ENCODE data around the gene FRAS1. TPM values are rescaled to one million over a fixed set of nuclear protein-coding genes. Genes with fewer than 3 reads are reported as not detected.

Gene FRAS1
- total and polyA plus RNA-seq, 2 donors (not counting 3 experiments of a cell fraction or from before 2014, with no cell fraction given), result 1.4 to 3.6 TPM

- no peaks in the 10 kb centered on the region for H3K79me2 ChIP-seq (ENCODE audit: control insufficient read depth, insufficient read depth, low read length)
- DNase-seq (ENCODE audit: low read depth, low spot score) (no peak), FAIRE-seq (no peak)
- TF ChIP-seq JUN (IDR thresholded peaks at IDR 0.05; ENCODE audit: borderline replicate concordance, insufficient read depth, insufficient read length, low read depth) (no peak), MAX (IDR thresholded peaks at IDR 0.05; ENCODE audit: insufficient read depth, insufficient read length) (no peak), EZH2 (IDR thresholded peaks at IDR 0.05; ENCODE audit: borderline replicate concordance, low read depth, low read length, severe bottlenecking) (no peak), GATA2 (IDR thresholded peaks at IDR 0.05; ENCODE audit: insufficient read depth, insufficient read length, low read depth, low read length) (no peak), POLR2AphosphoS5 (IDR thresholded peaks at IDR 0.05; ENCODE audit: insufficient read depth, low read depth, low read length) (no peak), POLR2A (IDR thresholded peaks at IDR 0.05; ENCODE audit: low read depth, low read length) (no peak), MYC (IDR thresholded peaks at IDR 0.05; ENCODE audit: low read depth, low read length) (no peak), FOS (IDR thresholded peaks at IDR 0.05; ENCODE audit: borderline replicate concordance, insufficient read depth, low read length) (no peak), CTCF (IDR thresholded peaks at IDR 0.05; ENCODE audit: extremely low read depth in 1 of 2, insufficient read depth in 1 of 2, low read depth in 1 of 2, low read length in 2 of 2) (no peak)
- H3K4me1 ChIP-seq (ENCODE audit: control insufficient read depth, extremely low read depth, insufficient read depth, low read length), result no peaks in the 10 kb centered on the region
- POLR2A ChIA-PET, result no interaction called here
- CTCF ChIA-PET, result interaction anchor here (0.7 kb wide), 1 partner anchor 197 kb away, joined by 3 read pairs; no protein-coding TSS in a partner anchor
- no peak overlapping the region for H3K9ac ChIP-seq (replicated peaks; ENCODE audit: extremely low read depth, insufficient read depth, low read length)
- H3K27me3 ChIP-seq (ENCODE audit: control insufficient read depth in 2 of 2, insufficient read depth in 2 of 2, low read length in 2 of 2), result no peaks in the 10 kb centered on the region
- no peaks in the 10 kb centered on the region for H3K9me1 ChIP-seq (replicated peaks; ENCODE audit: control insufficient read depth, extremely low read depth, insufficient read depth, low read length)
- no peak overlapping the region for H3K27ac ChIP-seq (ENCODE audit: insufficient read depth, low read depth, low read length)
- H3K4me3 ChIP-seq (replicated peaks in 1 of 3; ENCODE audit: insufficient read depth in 1 of 3, low read depth in 1 of 3, low read length in 3 of 3), result no peak overlapping the region
- no peaks in the 10 kb centered on the region for H3K36me3 ChIP-seq (ENCODE audit: control insufficient read depth in 2 of 2, extremely low read depth in 1 of 2, insufficient read depth in 2 of 2, low read length in 2 of 2)
- no peaks in the 10 kb centered on the region for H3K9me3 ChIP-seq (replicated peaks; ENCODE audit: control insufficient read depth, insufficient read depth, low read length)
- no peak overlapping the region for H2AFZ ChIP-seq (ENCODE audit: low read depth, low read length)
- no peaks in the 10 kb centered on the region for H4K20me1 ChIP-seq (replicated peaks; ENCODE audit: control insufficient read depth, extremely low read depth, insufficient read depth, low read length)
- intact Hi-C loops (cut with micrococcal nuclease), result no loop called here
- no TSS peak for BruUV-seq (replicated peaks)
- H3K4me2 ChIP-seq (ENCODE audit: insufficient read depth, low read length), result no peak overlapping the region
- dilution Hi-C loops (cut with MboI; ENCODE audit: extremely low pct_ligation_motif_present, low sequenced_read_pairs), result no loop called here
Measured at GRCh38 chr4:78410676-78411075, 353.6 kb downstream of the FRAS1 start.

Measured in endothelial cell of umbilical vein (primary cell).